Anterior cingulate cortex (tissue), 58 donors: ENCODE results near the gene C16orf54.
"Not testable (repeated sequence)": the region's sequence is repeated elsewhere in the genome, so short reads cannot be mapped to it uniquely, and the experiment has no call there.

Experiments used
- DNase-seq, 58 donors: peaks; one replicate each; lab custom pipeline; 2025; lab: John Stamatoyannopoulos, UW

Gene C16orf54

GRCh38 chr16:29743475-29743826, 2.3 kb downstream of the C16orf54 start:
- DNase-seq, result no peak

GRCh38 chr16:29742683-29743275, 3.0 kb downstream of the C16orf54 start:
- DNase-seq, result no peak

- not testable (repeated sequence) for DNase-seq
Observed at GRCh38 chr16:29740630-29741015, 5.2 kb downstream of the C16orf54 start.

- DNase-seq, result not testable (repeated sequence)
Observed at GRCh38 chr16:29739927-29740629, 5.7 kb downstream of the C16orf54 start.

- DNase-seq, result no peak
Observed at GRCh38 chr16:29738514-29738913, 7.3 kb downstream of the C16orf54 start.

- DNase-seq, result no peak
Observed at GRCh38 chr16:29737713-29738112, 8.1 kb downstream of the C16orf54 start.

- DNase-seq, result no peak
Observed at GRCh38 chr16:29736764-29737163, 9.0 kb downstream of the C16orf54 start.

GRCh38 chr16:29736112-29736511, 9.7 kb downstream of the C16orf54 start:
- no peak for DNase-seq

- DNase-seq, result no peak
Observed at GRCh38 chr16:29734786-29735185, 11.0 kb downstream of the C16orf54 start.

- DNase-seq, result not testable (repeated sequence)
Observed at GRCh38 chr16:29731768-29732601, 13.8 kb downstream of the C16orf54 start.

- DNase-seq, result no peak
Observed at GRCh38 chr16:29730649-29731048, 15.1 kb downstream of the C16orf54 start.

GRCh38 chr16:29729116-29729521, 16.7 kb downstream of the C16orf54 start:
- peak in 11 of 58 donors; percentile 1 to 37 (median 5) for DNase-seq

- no peak for DNase-seq
Observed at GRCh38 chr16:29727452-29727851, 18.3 kb downstream of the C16orf54 start.

- DNase-seq, result no peak
Observed at GRCh38 chr16:29726845-29727377, 18.9 kb downstream of the C16orf54 start.

GRCh38 chr16:29721167-29721879, 24.5 kb downstream of the C16orf54 start:
- DNase-seq, result peak in 50 of 58 donors; percentile 6 to 80 (median 44)

GRCh38 chr16:29720703-29721102, 25.1 kb downstream of the C16orf54 start:
- DNase-seq, result no peak

- DNase-seq, result no peak
Observed at GRCh38 chr16:29719063-29719462, 26.7 kb downstream of the C16orf54 start.

GRCh38 chr16:29717113-29717512, 28.7 kb downstream of the C16orf54 start:
- no peak for DNase-seq

GRCh38 chr16:29714972-29715371, 30.8 kb downstream of the C16orf54 start:
- DNase-seq, result no peak

GRCh38 chr16:29714396-29714795, 31.4 kb downstream of the C16orf54 start:
- no peak for DNase-seq

- no peak for DNase-seq
Observed at GRCh38 chr16:29712809-29713208, 33.0 kb downstream of the C16orf54 start.
